ENCODE results near the gene RAP1GAP2. TPM values are rescaled to one million over a fixed set of nuclear protein-coding genes. Genes with fewer than 3 reads are reported as not detected.

Gene RAP1GAP2
- total and polyA plus RNA-seq, 2 experiments from 2014 or later = 0.74 to 3.8 TPM

DNA sequence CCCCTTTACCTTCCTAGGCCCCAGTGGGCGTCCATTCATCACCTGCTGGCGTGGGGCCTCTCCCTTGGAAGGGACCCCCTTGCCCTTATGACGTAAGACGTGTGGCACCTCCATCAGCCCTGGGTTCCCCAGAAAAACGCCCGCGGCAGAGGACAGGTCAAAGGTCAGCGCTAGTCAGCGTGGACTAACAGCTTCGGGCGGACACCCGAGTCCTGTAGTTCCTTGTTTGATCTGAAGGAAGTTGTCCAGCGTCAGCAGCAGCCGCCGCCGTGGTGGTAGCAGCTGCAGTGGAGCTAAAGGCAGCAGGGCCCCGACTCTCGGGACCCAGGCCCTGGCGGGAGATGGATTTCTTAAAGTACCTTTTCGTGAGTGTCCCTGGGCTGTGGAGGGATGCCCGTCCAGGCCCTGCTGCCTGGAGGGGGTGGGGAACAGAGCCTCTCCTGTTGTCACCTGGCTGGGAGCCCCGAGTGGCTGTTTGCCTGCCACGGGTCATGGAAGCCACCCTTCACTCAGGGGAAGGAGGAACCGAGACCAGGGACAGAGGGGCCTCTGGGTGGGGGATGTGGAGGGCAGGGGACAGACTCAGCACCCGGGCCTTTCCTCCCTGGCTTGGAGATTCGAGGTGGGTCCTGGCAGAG lies 143.6 kb downstream of the RAP1GAP2 start:
- Histone ChIP-seq H2AFZ (no peak overlapping the region), H3F3A (ENCODE audit: insufficient read depth) (no peaks in the 10 kb centered on the region), H3K9me2 (ENCODE audit: insufficient read depth) (no peaks in the 10 kb centered on the region), H3K9ac (no peak overlapping the region), H3K36me3 (ENCODE audit: low read depth) (no peaks in the 10 kb centered on the region), H3K4me2 (ENCODE audit: unreplicated experiment) (no peak overlapping the region), H3K9me3 (ENCODE audit: low read depth) (no peaks in the 10 kb centered on the region), H3K79me2 (ENCODE audit: insufficient read depth) (no peaks in the 10 kb centered on the region), H3K27me3 (replicated peaks; ENCODE audit: insufficient read depth) (no peaks in the 10 kb centered on the region), H3K27ac (no peak overlapping the region), H3K4me3 (no peak overlapping the region), H4K20me1 (ENCODE audit: insufficient read depth) (no peaks in the 10 kb centered on the region), H3K4me1 (ENCODE audit: insufficient read depth) (no peaks in the 10 kb centered on the region)
- 83 to 85% methylated on average over 25 to 26 of the region's 26 CpGs for WGBS, 2 experiments (ENCODE audit: low coverage in 1 of 2, low lambda C conversion rate in 2 of 2, missing lambda C conversion rate in 2 of 2)
- TF ChIP-seq EZH2phosphoT487 (IDR thresholded peaks at IDR 0.05; ENCODE audit: insufficient read depth, low read depth) (no peak), EZH2 (IDR thresholded peaks at IDR 0.05; ENCODE audit: insufficient read depth, poor library complexity, severe bottlenecking) (no peak)
- in situ Hi-C loops (cut with MboI) = no loop called here
- DNase-seq = no peak

DNA sequence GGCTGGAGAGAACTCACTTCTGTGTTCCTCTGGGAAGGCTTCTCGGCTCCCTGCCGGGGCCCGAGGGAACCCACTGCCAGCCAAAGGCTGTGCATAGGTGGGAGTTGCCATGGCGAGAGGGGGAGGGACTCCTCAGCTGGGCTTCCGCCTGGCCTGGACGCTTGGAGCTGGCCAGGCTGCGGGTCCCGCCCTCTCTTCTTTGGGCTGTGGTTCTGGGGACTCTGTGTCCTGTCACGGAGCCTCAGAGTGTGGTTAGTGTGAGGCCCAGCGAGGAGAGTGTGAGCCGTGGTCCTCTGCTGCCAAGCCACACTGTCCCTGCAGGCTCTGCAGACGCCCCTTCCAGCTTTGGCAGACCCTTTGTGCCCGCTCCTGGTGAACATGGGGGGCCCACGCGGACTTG lies 144.1 kb downstream of the RAP1GAP2 start:
- Histone ChIP-seq H3K27me3 (replicated peaks; ENCODE audit: insufficient read depth) (no peaks in the 10 kb centered on the region), H2AFZ (no peak overlapping the region), H3F3A (ENCODE audit: insufficient read depth) (no peaks in the 10 kb centered on the region), H3K79me2 (ENCODE audit: insufficient read depth) (no peaks in the 10 kb centered on the region), H3K27ac (no peak overlapping the region), H3K9me2 (ENCODE audit: insufficient read depth) (no peaks in the 10 kb centered on the region), H3K4me1 (ENCODE audit: insufficient read depth) (no peaks in the 10 kb centered on the region), H3K4me2 (ENCODE audit: unreplicated experiment) (no peak overlapping the region), H3K9me3 (ENCODE audit: low read depth) (no peaks in the 10 kb centered on the region), H4K20me1 (ENCODE audit: insufficient read depth) (no peaks in the 10 kb centered on the region), H3K36me3 (ENCODE audit: low read depth) (no peaks in the 10 kb centered on the region), H3K4me3 (no peak overlapping the region), H3K9ac (no peak overlapping the region)
- in situ Hi-C loops (cut with MboI) = no loop called here
- TF ChIP-seq EZH2 (IDR thresholded peaks at IDR 0.05; ENCODE audit: insufficient read depth, poor library complexity, severe bottlenecking) = no peak
- no peak for TF ChIP-seq EZH2phosphoT487 (IDR thresholded peaks at IDR 0.05; ENCODE audit: insufficient read depth, low read depth)
- peak; percentile 24 for DNase-seq
- 32 to 36% methylated on average over 14 to 15 of the region's 15 CpGs for WGBS, 2 experiments (ENCODE audit: low coverage in 1 of 2, low lambda C conversion rate in 2 of 2, missing lambda C conversion rate in 2 of 2)

DNA sequence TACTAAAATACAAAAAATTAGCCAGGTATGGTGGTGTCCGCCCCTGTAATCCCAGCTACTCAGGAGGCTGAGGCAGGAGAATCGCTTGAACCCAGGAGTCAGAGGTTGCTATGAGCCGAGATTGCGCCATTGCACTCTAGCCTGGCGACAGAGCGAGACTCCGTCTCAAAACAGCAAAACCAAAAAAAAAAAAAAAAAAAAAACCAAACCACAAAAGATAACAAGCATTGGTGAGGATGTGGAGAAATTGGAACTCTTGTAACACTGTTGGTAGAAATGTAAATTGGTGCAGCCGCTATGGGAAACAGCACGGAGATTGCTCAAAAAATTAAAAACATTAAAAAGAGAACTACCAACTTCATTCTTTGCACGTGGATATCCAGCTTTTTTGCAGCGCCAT lies 147.7 kb downstream of the RAP1GAP2 start:
- no peaks in the 10 kb centered on the region for H4K20me1 ChIP-seq (ENCODE audit: insufficient read depth)
- H3K4me2 ChIP-seq (ENCODE audit: unreplicated experiment) = no peak overlapping the region
- DNase-seq = no peak
- no peaks in the 10 kb centered on the region for H3K27me3 ChIP-seq (replicated peaks; ENCODE audit: insufficient read depth)
- H3F3A ChIP-seq (ENCODE audit: insufficient read depth) = no peaks in the 10 kb centered on the region
- in situ Hi-C loops (cut with MboI) = no loop called here
- no peak overlapping the region for H3K27ac ChIP-seq
- no peaks in the 10 kb centered on the region for H3K4me1 ChIP-seq (ENCODE audit: insufficient read depth)
- TF ChIP-seq EZH2 (IDR thresholded peaks at IDR 0.05; ENCODE audit: insufficient read depth, poor library complexity, severe bottlenecking) (no peak), EZH2phosphoT487 (IDR thresholded peaks at IDR 0.05; ENCODE audit: insufficient read depth, low read depth) (no peak)
- H3K36me3 ChIP-seq (ENCODE audit: low read depth) = no peaks in the 10 kb centered on the region
- no peaks in the 10 kb centered on the region for H3K9me2 ChIP-seq (ENCODE audit: insufficient read depth)
- 85% methylated on average over 11 of the region's 11 CpGs for WGBS, 2 experiments (ENCODE audit: low coverage in 1 of 2, low lambda C conversion rate in 2 of 2, missing lambda C conversion rate in 2 of 2)
- H3K4me3 ChIP-seq = no peak overlapping the region
- H3K9me3 ChIP-seq (ENCODE audit: low read depth) = no peaks in the 10 kb centered on the region
- H3K79me2 ChIP-seq (ENCODE audit: insufficient read depth) = no peaks in the 10 kb centered on the region
- no peak overlapping the region for H2AFZ ChIP-seq
- H3K9ac ChIP-seq = no peak overlapping the region

DNA sequence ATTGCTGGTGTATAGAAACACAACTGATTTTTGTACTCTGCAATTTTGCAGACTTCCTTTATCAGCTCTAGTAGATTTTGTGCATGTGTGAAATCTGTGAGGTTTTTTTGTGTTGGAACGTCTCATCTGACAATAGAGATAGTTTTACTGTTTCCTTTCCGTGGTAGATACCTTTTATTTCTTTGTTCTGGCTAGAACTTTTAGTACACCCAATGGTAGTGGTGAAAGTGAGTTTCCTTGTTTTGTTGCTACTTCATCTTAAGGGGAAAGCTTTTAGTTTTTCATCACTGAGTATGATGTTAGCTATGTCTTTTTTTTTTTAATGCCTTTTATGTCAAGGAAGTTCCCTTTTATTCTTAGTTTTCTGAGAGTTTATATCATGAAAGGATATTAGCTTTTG lies 149.1 kb downstream of the RAP1GAP2 start:
- Histone ChIP-seq H3K9ac (no peak overlapping the region), H2AFZ (no peak overlapping the region), H3F3A (ENCODE audit: insufficient read depth) (no peaks in the 10 kb centered on the region), H3K4me2 (ENCODE audit: unreplicated experiment) (no peak overlapping the region), H3K27me3 (replicated peaks; ENCODE audit: insufficient read depth) (no peaks in the 10 kb centered on the region), H3K36me3 (ENCODE audit: low read depth) (no peaks in the 10 kb centered on the region), H3K4me1 (ENCODE audit: insufficient read depth) (0 out of 2 replicates have a peak, but pooled peaks cover 3% of the 10 kb centered on the region), H3K4me3 (no peak overlapping the region), H3K9me3 (ENCODE audit: low read depth) (no peaks in the 10 kb centered on the region), H3K27ac (no peak overlapping the region), H4K20me1 (ENCODE audit: insufficient read depth) (no peaks in the 10 kb centered on the region), H3K9me2 (ENCODE audit: insufficient read depth) (no peaks in the 10 kb centered on the region), H3K79me2 (ENCODE audit: insufficient read depth) (no peaks in the 10 kb centered on the region)
- in situ Hi-C loops (cut with MboI) = no loop called here
- 52 to 62% methylated on average over 2 of the region's 2 CpGs for WGBS, 2 experiments (ENCODE audit: low coverage in 1 of 2, low lambda C conversion rate in 2 of 2, missing lambda C conversion rate in 2 of 2)
- DNase-seq = no peak
- TF ChIP-seq EZH2 (IDR thresholded peaks at IDR 0.05; ENCODE audit: insufficient read depth, poor library complexity, severe bottlenecking) (no peak), EZH2phosphoT487 (IDR thresholded peaks at IDR 0.05; ENCODE audit: insufficient read depth, low read depth) (no peak)
